Smooth muscle cell of the brain vasculature (primary cell): ENCODE measurements around the gene LRSAM1.

ENCODE experiments used
- DNase-seq: peaks from one replicate; pipeline ENCODE4 v3.0.0-alpha.2; 2012; ENCODE audit warnings: low read depth, low spot score

Gene LRSAM1

GRCh38 chr9:127516835-127517607 is 65.7 kb downstream of the LRSAM1 start:
- no peak for DNase-seq

- DNase-seq, result no peak
Observed at GRCh38 chr9:127517620-127518019, 66.3 kb downstream of the LRSAM1 start.

- no peak for DNase-seq
Observed at GRCh38 chr9:127518091-127518856, 67.0 kb downstream of the LRSAM1 start.

GRCh38 chr9:127519301-127520166 is 68.2 kb downstream of the LRSAM1 start:
- peak; percentile 87 for DNase-seq

GRCh38 chr9:127520941-127521918 is 69.9 kb downstream of the LRSAM1 start:
- DNase-seq, result peak; percentile 92

- DNase-seq, result no peak
Observed at GRCh38 chr9:127521919-127522304, 70.6 kb downstream of the LRSAM1 start.

GRCh38 chr9:127522727-127523126 is 71.4 kb downstream of the LRSAM1 start:
- no peak for DNase-seq

GRCh38 chr9:127523312-127523851 is 72.1 kb downstream of the LRSAM1 start:
- no peak for DNase-seq

- no peak for DNase-seq
Observed at GRCh38 chr9:127524373-127524772, 73.1 kb downstream of the LRSAM1 start.

- no peak for DNase-seq
Observed at GRCh38 chr9:127525401-127526188, 74.3 kb downstream of the LRSAM1 start.

GRCh38 chr9:127526655-127527559 is 75.6 kb downstream of the LRSAM1 start:
- no peak for DNase-seq

- no peak for DNase-seq
Observed at GRCh38 chr9:127527560-127528268, 76.4 kb downstream of the LRSAM1 start.

GRCh38 chr9:127528422-127529251 is 77.3 kb downstream of the LRSAM1 start:
- DNase-seq, result no peak

- DNase-seq, result no peak
Observed at GRCh38 chr9:127529671-127530070, 78.4 kb downstream of the LRSAM1 start.

GRCh38 chr9:127530206-127530941 is 79.1 kb downstream of the LRSAM1 start:
- no peak for DNase-seq

- DNase-seq, result no peak
Observed at GRCh38 chr9:127531676-127532075, 80.4 kb downstream of the LRSAM1 start.
